ENCODE measurements around the gene RGS1. TPM values are rescaled to one million over a fixed set of nuclear protein-coding genes. Genes with fewer than 3 reads are reported as not detected.

The RGS1 gene
- total RNA-seq, 1 experiment from 2014 or later = not detected

DNA sequence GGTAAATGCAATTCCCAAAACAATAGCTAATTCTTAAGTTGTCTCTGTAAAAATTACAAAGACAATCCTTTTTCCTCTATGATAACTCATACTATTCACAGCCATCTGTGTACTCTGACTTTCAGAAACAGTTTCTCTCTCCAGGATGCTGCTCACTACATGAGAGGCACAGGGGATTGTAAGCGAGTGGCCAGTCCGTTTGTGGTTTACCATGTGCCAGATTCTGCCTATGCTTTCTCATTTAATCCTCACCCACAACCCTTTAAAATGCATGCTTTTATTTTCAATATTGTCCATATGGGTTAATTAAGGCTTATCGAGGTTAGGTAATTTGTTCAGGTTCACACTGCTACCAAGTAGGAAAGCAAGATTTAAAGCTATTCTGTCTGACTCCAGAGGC lies 23.0 kb downstream of the RGS1 start:
- peaks cover 3% of the 10 kb centered on the region in 2 experiments; a peak in 1 of 4 replicates for H3K4me1 Mint-ChIP-seq
- no peaks in the 10 kb centered on the region for H3K9me3 Mint-ChIP-seq
- Histone ChIP-seq H3K79me2 (ENCODE audit: insufficient read depth, low read length) (no peaks in the 10 kb centered on the region), H3K27ac (ENCODE audit: insufficient read length, low read depth, low read length) (no peak overlapping the region), H3K18ac (ENCODE audit: insufficient read length, low read depth, low read length) (no peak overlapping the region), H3K27me3 (ENCODE audit: insufficient read depth, low read length) (no peaks in the 10 kb centered on the region), H2AFZ (ENCODE audit: low read length) (no peak overlapping the region), H2BK12ac (ENCODE audit: insufficient read length, low read depth, low read length) (no peak overlapping the region), H4K20me1 (ENCODE audit: control insufficient read depth, insufficient read depth, insufficient read length) (no peaks in the 10 kb centered on the region), H3K4ac (ENCODE audit: low read depth, low read length) (no peak overlapping the region), H2BK15ac (ENCODE audit: low read depth, low read length) (no peak overlapping the region), H2BK120ac (ENCODE audit: low read depth, low read length, poor library complexity, severe bottlenecking) (no peak overlapping the region), H3K4me1 (ENCODE audit: insufficient read depth, low read length) (no peaks in the 10 kb centered on the region), H3T11ph (ENCODE audit: low read length) (no peak overlapping the region), H3K4me2 (ENCODE audit: insufficient read depth, insufficient read length, low read length) (no peak overlapping the region), H3K23ac (ENCODE audit: insufficient read length, low read depth, low read length) (no peak overlapping the region), H2AK5ac (ENCODE audit: insufficient read length, low read length) (no peak overlapping the region), H3K23me2 (ENCODE audit: insufficient read length, low read depth, low read length, poor library complexity, severe bottlenecking) (no peaks in the 10 kb centered on the region), H2BK5ac (ENCODE audit: insufficient read length, low read length) (no peak overlapping the region), H2BK20ac (ENCODE audit: low read depth, low read length, poor library complexity, severe bottlenecking) (no peak overlapping the region), H3K9me3 (ENCODE audit: control insufficient read depth, low read depth, low read length) (no peaks in the 10 kb centered on the region), H3K56ac (ENCODE audit: insufficient read length, low read depth, low read length) (no peak overlapping the region), H4K91ac (ENCODE audit: insufficient read length, low read depth, low read length) (no peak overlapping the region), H4K5ac (ENCODE audit: insufficient read length, low read depth, low read length) (no peak overlapping the region), H3K79me1 (ENCODE audit: insufficient read depth, low read depth, low read length, poor library complexity, severe bottlenecking) (no peaks in the 10 kb centered on the region), H4K8ac (replicated peaks; ENCODE audit: insufficient read length, low read depth, low read length) (no peak overlapping the region), H3K14ac (ENCODE audit: insufficient read depth, low read length) (no peak overlapping the region), H3K9ac (ENCODE audit: extremely low read depth, insufficient read length, low read length) (no peak overlapping the region)
- H3K27ac Mint-ChIP-seq = no peak overlapping the region
- TF ChIP-seq CTCF (conservative IDR thresholded peaks at IDR 0.05) = no peak
- no peaks in the 10 kb centered on the region for H3K27me3 Mint-ChIP-seq (ENCODE audit: low read depth)
- no peak for DNase-seq
- no peak overlapping the region; a peak in 1 of 5 replicates for H3K4me3 Mint-ChIP-seq
- no CpG with 5 or more reads among the region's 3 CpGs for WGBS (ENCODE audit: extremely low coverage, insufficient read length, low lambda C conversion rate)
- H3K36me3 Mint-ChIP-seq (ENCODE audit: insufficient read depth in 1 of 3, low read depth in 3 of 3) = no peaks in the 10 kb centered on the region
